COLO668 (cell line): ENCODE data around the gene SH3TC2.

Source experiments
- DNase-seq: peaks from one replicate; lab custom pipeline; 2025; ENCODE audit not compliant: unreplicated experiment; lab: John Stamatoyannopoulos, UW

Gene SH3TC2

GRCh38 chr5:149002761-149003689, 59.8 kb downstream of the SH3TC2 start:
- no peak for DNase-seq

DNA sequence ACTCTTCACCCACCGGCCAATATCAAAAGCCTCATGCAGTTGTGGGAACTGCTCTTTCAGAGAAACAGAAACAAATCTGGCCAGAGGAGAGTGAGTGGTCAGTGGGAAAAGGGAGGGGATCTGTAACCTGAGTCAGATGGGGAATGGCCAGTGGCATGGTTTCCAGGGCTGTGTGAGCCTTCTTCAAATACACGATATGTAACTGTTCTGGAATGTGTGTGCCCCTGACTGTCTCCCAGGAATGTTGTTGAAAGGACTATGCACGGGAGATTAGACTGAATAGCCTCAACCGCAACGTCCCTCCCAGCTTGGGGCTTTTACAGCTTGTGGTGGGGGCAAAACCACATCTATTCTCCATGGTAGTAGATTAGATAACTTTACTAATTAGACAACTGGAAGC, 60.8 kb downstream of the SH3TC2 start:
- DNase-seq, result no peak

DNA sequence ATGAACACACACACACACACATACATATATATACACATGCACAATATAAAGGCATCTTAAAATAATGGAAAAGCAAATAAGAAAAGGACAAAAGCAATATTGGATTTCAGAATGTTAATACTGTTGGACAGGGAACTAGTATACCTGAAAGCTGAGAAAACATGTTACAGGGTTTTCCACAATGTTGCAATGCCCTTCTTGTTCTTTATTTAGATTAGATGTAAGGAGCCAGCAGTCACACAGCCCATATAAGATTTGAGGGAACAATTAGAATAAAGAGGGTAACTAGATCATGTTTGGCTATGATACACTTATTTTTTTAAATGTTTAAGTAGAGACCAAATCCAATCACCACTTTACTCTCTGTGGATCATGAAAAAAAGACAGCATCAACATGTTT, 61.7 kb downstream of the SH3TC2 start:
- no peak for DNase-seq

- DNase-seq, result no peak
These were observed 63.1 kb downstream of the SH3TC2 start for GRCh38 chr5:148999741-149000140.

- DNase-seq, result no peak
These were observed 64.6 kb downstream of the SH3TC2 start for GRCh38 chr5:148998174-148998797.

- no peak for DNase-seq
These were observed 66.6 kb downstream of the SH3TC2 start for GRCh38 chr5:148996270-148996669.

DNA sequence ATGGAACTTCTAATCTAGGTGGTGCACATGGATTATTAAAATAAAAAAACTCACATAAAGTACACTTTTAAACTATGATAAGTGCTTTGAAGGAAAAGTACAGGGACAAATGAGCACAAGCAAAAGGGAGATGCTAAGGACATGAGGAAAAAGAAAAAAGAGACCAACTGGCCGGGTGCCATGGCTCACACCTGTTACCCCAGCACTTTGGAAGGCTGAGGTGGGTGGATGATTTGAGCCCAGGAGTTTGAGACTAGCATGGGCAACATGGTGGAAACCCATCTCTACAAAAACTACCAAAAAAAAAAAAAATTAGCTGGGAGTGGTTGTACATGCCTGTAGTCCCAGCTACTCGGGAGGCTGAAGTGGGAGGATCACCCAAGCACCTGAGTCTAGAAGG, 67.1 kb downstream of the SH3TC2 start:
- DNase-seq, result no peak

- DNase-seq, result no peak
These were observed 69.5 kb downstream of the SH3TC2 start for GRCh38 chr5:148993283-148993936.

- no peak for DNase-seq
These were observed 70.6 kb downstream of the SH3TC2 start for GRCh38 chr5:148992265-148992664.

DNA sequence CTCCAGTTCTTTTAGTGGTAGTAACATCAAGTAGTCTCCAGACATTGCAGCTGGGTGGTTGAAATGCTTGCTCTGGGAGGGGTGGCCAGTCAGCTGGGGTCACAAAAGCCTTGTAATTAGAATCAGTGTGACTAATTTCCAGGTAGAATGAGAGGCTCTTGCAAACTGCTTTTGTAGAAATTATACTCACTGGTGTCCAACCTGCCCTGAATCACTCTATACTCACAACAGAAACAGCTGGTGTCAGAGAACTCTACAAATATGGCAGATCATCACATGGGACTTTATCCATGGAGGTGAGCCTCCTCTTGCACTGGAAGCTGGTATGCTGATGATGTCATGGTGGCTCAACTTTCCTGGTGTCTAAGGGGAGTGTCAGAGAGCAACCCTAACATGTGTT, 71.3 kb downstream of the SH3TC2 start:
- DNase-seq, result no peak

GRCh38 chr5:148990817-148991216, 72.0 kb downstream of the SH3TC2 start:
- no peak for DNase-seq

GRCh38 chr5:148989567-148989966, 73.3 kb downstream of the SH3TC2 start:
- DNase-seq, result no peak

DNA sequence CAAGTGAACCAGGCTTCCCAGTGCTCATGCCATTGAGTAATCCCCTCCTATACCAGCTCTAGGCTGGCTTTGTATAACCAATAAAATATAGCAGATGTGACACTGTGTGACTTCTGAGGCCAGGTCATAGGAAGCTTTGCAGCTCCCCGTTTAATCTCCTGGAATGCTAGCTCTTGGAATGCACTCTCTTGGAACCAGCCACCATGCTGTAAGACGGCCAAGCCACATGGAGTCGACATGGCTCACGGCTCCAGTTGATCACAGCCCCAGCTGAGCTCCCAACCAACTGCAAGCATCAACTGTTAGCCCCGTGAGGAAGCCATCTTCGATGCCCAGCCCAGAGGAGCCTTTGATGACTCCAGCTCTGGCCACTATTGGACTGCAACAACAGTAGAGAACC, 74.5 kb downstream of the SH3TC2 start:
- no peak for DNase-seq

GRCh38 chr5:148986636-148987035, 76.2 kb downstream of the SH3TC2 start:
- DNase-seq, result no peak

DNA sequence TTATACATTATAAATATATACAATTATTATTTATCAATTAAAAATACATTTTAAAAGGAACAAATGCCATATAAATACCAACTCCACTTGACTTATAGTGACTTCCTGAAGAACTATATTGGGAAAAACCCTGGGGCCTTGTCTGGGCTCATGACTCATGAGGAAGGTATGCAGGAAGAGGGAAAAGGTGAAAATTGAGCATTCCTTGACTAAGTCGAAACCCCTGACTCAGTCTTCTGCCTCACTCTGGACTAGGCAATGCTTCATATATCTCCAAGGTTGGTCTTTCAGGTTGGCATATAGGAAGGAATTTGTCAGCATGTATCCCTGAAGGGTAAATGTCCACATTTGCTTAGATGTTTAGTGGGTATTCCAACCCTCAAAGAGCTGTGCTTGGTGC, 78.5 kb downstream of the SH3TC2 start:
- no peak for DNase-seq

DNA sequence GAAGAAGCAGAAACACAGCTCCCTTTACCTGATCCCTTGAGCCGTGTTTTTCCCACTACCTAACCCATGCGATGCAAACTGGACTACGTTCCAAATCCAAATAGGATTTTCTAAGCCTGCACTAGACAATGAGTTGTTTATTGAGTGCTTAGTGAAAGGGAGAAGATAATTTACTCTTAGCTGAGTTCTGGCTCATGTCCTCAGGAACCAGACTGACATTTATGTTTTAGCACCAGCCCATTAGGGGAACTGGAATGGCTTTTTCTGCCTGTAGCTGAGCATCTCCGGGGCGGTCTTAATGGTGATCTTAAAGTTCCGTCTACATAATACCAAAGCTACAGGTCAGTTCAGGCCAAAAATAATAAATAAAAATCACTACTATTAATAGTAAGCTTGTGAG, 81.5 kb downstream of the SH3TC2 start:
- no peak for DNase-seq

DNA sequence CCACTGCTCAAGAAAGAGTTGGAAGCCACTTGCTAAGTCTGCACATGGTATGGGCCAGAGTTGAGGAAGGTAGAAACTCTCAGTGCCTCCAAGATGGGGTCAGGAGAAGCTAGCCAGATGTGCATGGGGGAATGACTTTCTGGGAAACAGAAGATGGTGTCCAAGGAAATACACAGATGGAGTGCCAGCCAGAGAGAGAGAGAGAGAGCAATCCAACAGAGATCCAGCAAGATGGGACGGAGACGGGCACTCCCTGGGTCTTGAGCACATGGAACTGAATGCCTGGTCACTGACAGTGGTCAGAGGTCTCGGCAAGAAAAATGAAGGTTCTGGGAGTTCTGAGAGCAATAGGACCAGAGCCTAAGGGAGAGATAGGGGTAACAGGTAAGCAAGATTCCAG, 82.1 kb downstream of the SH3TC2 start:
- no peak for DNase-seq

DNA sequence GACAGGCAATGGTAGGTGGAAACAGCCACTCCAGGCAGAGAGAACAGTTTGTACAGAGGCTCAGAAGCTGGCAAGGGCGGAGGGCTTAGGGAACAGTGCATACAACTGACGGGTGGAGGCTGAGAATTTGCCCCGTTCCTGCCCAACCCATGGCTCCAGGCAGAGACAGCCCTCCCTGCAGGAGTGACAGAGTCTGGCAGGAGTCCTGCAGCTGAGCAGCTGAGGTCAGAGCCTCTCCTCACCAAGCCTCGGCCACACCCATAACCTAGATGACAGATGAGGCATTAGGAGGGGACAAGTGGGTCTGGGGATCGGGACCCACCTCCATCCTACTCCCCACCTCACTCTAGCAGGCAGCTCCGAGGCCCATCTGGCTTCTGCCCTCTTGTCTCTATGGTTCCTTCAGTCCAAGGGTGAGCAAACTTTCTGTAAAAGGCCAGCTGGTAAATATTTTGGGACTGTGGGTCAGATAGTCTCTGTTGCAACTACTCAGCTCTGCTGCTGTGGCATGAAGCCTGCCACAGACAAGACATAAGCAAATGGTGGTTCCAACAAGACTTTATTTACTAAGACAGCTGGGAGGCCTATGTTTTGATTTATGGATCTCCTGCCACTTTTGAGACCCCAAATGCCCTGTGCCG, 83.7 kb downstream of the SH3TC2 start:
- DNase-seq, result no peak

DNA sequence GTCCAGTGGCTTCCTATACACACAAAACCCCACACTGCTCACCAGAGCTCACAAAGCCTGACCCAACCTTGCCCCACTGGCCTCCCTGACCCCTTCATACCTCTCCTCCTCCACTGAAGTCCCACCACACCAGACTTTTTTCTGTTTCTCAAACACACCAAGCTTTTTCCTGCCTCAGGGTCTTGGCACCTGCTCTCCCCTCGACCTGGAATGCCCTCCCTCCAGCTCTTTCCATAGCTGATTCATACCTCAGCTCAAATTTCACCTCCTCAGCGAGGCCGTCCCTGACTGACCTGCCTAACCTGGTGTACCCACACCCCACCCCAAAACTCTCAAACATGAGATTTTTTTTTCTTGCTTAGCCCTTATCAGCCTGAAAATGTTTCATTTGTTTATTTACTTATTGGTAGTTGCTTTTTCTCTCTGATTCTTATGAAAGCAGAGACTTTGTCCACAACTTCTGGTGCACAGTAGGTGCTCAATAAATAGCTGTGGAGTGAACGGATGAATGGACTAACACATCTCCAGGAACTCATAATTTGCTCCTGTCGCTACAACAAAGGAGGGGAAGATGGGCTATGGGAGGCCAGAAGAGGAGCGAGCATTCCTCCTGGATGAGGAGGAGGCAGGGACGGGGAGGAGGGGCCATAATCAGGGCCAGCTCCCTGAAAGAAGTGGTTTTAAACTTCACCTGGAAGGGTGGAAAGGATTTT, 84.3 kb downstream of the SH3TC2 start:
- no peak for DNase-seq

DNA sequence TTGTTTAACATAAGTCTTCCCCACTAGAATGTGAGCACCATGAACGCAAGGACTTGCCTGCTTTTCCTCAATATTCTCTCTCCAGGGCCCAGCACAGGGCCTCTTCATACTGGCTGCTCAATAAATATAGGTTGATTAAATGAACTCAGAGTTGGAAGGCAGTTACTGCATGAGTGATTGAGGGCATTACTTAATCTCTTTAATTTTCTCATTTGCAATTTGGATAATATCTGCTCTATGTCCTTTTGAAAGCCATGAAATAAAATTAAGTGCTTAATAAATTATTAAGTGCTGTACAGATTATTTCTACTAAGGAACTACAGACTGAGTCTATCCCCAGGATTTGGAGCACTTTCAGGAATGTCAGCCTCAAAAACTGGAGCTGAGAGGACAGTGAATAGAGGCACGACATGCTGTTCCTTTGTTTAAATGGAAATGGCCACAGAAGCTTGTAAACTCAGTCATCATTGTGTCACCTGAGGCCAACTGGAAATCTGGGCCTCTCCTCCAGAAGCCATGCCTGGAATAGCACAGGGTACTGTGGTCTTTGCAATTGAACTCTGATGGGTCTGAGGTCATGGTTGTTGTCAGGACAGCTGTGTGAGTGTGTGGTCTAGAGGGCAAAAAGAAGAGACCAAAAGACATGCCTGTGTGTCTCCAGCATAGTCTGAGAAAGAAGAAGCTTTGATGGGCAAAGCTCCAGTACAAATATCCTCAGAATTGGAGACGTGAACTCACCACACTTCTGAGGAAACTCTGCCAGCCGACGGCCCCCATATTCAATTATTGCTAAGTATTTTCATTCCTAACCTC, 86.1 kb downstream of the SH3TC2 start:
- DNase-seq, result no peak
